GM21515 (cell line): ENCODE results near the gene FERMT2.

ENCODE experiments used
- ATAC-seq: cut with Tn5 transposase; IDR thresholded peaks from one replicate; pipeline ENCODE4 v1.9.1; 2021; ENCODE audit not compliant: unreplicated experiment

FERMT2 gene

DNA sequence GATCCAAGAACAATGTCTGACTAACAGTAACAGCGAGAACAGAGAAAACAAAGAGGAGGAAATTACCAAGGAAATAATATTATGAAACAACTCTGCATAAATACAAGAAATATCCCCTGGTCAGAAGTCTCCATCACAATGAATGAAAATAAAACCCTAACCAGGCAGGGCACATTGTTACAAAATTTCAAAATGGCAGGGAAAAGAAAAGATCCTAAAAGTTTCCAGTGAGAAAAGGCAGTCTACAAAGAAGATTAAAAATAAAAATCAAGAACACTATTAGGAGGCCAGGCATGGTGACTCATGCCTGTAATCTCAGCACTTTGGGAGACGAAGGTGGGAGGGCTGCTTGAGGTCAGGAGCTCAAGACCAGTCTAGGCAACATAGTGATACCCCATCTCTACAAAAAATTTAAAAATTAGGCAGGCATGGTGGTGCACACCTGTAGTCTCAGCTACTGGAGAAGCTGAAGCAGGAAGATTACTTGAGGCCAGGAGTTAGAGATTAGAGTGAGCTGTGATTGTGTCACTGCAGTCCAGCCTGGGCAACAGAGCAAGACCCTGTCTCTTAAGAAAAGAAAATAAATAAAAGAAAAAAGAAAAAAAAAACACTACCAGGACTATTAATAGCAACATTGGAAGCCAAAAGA lies 47.8 kb downstream of the FERMT2 start:
- no peak for ATAC-seq

DNA sequence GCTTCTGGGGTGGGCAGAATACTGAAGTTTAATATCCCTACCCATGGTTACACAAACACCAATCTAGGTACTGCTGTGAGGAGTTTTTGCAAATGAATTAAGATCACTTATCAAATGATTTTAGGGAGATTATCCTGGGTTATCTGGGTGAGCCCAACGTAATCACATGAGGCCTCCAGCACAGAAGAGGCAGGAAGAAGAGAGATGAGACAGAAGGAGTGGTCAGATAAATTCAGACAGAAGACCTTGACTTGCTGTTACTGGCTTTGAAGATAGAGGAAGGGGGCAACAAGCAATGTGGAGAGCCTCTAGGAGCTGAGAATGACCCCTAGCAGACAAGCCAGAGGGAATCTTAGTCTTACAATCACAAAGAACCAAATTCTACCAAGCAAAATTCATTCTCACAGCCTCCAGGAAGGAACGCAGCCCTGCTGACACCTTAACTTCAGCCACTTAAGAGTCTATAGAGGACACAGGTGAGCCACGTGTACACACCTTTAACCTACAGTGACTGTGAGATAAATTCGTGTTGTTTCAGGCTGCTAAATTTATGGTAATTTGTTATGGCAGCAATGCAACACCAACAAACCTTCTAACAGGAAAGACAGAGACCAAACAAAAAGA lies 49.4 kb downstream of the FERMT2 start:
- ATAC-seq = no peak

DNA sequence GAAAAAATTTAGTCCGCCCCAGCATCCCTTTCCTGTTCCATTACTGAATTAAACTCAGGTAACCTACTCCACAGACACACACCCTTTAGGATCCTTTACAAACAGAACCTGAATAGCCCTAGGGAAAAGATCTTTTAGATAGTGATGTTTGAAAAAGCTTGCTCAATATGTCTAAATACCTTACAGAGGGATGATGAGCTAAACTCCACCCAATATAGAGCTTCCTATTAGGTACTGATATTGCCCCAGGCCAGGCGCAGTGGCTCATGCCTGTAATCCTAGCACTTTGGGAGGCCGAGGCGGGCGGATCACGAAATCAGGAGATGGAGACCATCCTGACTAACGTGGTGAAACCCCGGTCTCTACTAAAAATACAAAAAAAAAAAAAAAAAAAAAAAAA lies 50.1 kb downstream of the FERMT2 start:
- ATAC-seq = no peak

GRCh38 chr14:52898496-52898895 lies 52.4 kb downstream of the FERMT2 start:
- no peak for ATAC-seq

- no peak for ATAC-seq
Measured at GRCh38 chr14:52895000-52895399, 55.9 kb downstream of the FERMT2 start.

GRCh38 chr14:52891800-52892199 lies 59.0 kb downstream of the FERMT2 start:
- no peak for ATAC-seq

DNA sequence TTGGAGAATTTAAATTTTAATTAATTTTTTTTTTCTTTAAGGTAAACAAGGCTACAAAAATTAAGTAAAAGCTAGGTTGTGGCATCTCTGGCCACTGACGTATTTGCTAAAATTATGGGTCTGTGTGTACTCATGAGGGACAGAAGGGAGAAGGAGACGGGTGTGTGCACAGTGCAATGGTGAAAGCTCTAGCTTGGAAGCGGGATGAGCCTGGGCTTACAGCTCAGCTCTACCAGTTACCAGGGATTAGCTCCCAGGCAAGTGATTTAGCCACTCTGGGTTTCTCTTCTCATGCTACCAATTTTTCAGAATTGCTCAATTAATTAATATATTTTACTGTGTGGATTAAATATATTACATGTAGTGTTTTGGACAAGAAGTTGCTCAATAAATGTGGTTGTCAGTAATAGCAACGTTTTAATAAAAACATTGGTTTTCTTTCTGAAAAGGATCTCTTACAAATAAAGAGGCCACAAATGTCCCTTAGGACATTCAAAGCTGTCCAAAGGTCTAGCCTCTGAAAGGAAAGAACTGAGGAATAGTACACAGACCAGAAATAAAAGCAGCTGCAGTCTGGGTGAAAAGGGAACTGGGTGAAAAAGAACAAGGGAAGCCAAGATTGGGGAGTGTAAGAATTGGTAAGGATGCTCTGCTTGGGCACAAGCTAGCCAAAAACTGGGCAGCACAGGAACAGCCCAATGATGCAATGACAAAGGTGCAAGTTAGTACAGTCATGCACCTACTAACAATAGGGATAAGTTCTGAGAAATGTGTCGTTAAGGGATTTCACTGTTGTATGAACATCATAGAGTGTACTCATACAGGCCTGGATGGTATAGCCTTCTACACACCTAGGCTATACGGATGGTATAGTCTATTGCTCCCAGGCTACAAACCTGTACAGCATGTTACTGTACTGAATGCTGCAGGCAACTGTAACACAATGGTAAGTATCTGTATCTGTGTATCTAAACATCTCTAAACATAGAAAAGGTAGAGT lies 61.7 kb downstream of the FERMT2 start:
- no peak for ATAC-seq

DNA sequence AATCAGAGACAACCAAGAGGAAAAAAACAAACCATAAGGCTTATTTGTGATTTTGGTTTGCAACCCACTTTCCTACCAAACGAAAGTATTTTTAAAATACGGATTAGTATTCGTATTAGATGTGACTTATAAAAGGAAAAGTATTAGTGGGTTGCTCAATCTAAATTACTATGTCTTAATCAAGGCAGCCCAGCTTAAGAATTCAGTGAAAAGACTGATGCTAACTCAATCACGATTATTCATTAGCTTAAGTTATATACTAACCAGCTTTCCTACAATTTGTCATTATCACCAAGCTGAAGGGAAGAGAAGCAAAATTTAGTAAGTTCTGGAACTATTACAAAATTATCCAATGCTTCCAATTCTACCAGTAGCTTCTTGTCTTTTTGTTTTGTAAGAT lies 62.7 kb downstream of the FERMT2 start:
- no peak for ATAC-seq

GRCh38 chr14:52885230-52885629 lies 65.6 kb downstream of the FERMT2 start:
- ATAC-seq = no peak

- ATAC-seq = no peak
Measured at GRCh38 chr14:52883658-52884057, 67.2 kb downstream of the FERMT2 start.

DNA sequence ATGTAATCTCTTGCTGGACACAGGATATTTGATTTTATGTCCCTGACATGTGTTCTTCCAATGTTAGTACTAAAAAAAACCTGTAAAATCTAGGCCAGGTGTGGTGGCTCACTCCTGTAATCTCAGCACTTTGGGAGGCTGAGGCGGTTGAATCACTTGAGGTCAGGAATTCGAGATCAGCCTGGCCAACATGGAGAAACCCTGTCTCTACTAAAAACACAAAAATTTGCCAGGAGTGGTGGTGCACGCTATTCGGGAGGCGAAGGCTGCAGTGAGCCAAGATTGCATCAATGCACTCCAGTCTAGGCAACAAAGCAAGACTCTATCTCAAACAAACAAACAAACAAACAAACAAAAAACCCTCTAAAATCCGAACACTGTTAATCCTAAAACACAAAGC lies 68.0 kb downstream of the FERMT2 start:
- no peak for ATAC-seq

GRCh38 chr14:52879958-52880357 lies 70.9 kb downstream of the FERMT2 start:
- no peak for ATAC-seq

DNA sequence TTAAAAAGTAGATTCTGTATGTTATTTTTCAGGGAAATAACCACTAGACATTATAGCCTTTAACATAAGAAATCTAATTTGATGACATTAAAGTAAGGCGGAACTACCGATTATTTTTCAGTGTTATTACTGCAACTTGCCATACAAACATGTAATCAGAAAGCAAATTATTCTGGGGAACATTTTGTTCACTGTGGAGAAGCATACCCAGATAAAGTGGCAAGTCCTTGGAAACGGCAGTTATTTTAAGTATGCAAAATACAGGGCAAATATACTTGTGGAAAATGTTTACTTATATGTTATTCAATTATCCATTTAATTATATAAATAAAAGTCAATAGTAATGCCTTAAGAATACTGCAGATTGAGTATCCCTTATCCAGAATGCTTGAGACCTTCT lies 71.9 kb downstream of the FERMT2 start:
- no peak for ATAC-seq

DNA sequence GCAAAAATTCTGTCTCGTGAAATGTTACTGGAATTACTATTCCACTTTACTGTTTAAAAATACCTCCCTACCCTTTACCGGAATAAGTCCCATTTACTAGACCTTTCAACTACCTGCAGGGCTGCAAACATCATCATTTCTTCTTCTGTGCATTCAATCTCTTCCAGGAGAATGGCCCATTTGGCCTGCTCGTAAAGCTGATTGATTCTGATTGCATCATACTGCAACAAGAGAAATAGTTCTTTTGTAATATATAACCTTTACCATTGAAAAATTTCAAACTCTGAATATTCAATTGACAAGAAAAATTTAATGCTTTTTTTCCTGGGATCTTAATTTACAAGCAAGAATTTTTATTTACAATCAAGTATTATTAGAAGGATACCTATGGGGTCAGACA lies 72.4 kb downstream of the FERMT2 start:
- ATAC-seq = no peak

- ATAC-seq = no peak
Measured at GRCh38 chr14:52877628-52878027, 73.2 kb downstream of the FERMT2 start.

GRCh38 chr14:52876806-52877205 lies 74.0 kb downstream of the FERMT2 start:
- ATAC-seq = no peak

- no peak for ATAC-seq
Measured at GRCh38 chr14:52876311-52876710, 74.5 kb downstream of the FERMT2 start.

DNA sequence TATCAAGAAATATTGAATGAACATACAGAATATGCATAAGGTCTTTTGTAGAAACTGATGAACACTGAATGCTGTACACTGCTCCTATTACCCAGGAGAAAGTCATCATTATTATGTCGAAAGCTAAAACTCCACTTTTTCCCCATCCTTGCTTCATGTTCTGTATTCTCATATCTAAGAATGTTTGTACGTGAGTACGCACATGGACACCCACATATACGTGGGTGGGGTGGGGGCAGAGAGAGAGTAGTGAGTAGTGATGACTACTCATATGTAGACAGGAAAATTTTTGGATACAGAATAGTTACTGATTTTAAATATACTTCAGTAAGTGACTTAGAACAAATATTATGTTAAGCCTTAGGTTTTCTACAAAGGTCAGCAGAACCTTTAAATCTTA lies 75.1 kb downstream of the FERMT2 start:
- no peak for ATAC-seq

GRCh38 chr14:52874389-52874788 lies 76.5 kb downstream of the FERMT2 start:
- no peak for ATAC-seq

GRCh38 chr14:52873694-52874093 lies 77.2 kb downstream of the FERMT2 start:
- no peak for ATAC-seq

DNA sequence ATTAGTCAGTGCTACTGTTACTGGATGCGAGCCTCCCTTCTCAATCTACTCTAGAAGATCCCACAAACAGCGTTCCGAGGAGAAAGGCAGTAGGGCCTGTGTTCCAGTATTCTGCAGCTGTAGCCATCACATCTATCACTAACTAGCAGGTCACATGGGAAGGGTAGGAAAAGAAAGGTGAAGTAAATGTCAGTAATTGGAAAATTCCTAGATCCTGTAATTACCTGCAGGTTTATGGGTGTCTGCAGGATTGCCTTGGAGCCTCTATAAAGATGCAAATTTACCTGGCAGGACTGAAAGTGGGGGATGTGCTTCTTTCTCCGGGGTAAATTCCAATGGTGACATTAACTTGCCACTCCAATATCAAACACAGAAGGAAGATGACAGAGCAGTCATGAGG lies 77.8 kb downstream of the FERMT2 start:
- ATAC-seq = no peak

DNA sequence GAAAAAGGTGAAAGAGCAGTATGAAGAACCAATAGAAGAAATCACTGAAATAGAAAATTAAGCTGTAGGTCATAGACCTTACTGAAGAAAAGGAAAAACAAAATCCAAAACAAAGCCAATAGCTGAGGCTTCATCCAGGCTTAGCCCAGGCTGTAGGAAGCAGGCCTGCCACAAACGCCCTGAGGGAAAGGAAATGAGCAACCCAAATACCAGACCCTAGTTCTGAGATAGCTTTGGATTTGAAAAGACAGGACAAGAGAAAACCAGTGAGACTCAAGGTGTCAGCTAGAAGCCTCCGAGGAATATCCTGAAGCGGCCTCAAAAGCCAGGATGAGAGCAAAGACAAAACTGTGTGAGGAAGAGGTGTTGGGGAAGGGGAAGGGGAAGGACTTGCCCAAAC lies 79.2 kb downstream of the FERMT2 start:
- no peak for ATAC-seq
